ENCODE data around the gene BCAS1.
"Not testable (repeated sequence)": the region's sequence is repeated elsewhere in the genome, so short reads cannot be mapped to it uniquely, and the experiment has no call there.

Gene BCAS1

GRCh38 chr20:53975761-53976160, 94.6 kb downstream of the BCAS1 start:
- Histone ChIP-seq H3K27me3 (ENCODE audit: insufficient read depth, poor library complexity, severe bottlenecking) (no peaks in the 10 kb centered on the region), H3K27ac (replicated peaks) (no peak overlapping the region), H3K4me3 (replicated peaks; ENCODE audit: insufficient read depth, low read length) (no peak overlapping the region)
- TF ChIP-seq POLR2AphosphoS5 (IDR thresholded peaks at IDR 0.05; ENCODE audit: low read depth) = no peak
- no peak for TF ChIP-seq SPI1 (IDR thresholded peaks at IDR 0.05; ENCODE audit: borderline replicate concordance, low read depth)
- no peak for TF ChIP-seq CTCF (IDR thresholded peaks at IDR 0.05; ENCODE audit: insufficient read depth, low read length)
- no peak for TF ChIP-seq GABPA (IDR thresholded peaks at IDR 0.05; ENCODE audit: low read depth)
- no peak for TF ChIP-seq REST (IDR thresholded peaks at IDR 0.05; ENCODE audit: insufficient replicate concordance, low read depth)
- DNase-seq (ENCODE audit: low read depth in 1 of 2, low spot score in 1 of 2) = no peak

GRCh38 chr20:53974785-53975555, 95.4 kb downstream of the BCAS1 start:
- TF ChIP-seq SPI1 (IDR thresholded peaks at IDR 0.05; ENCODE audit: borderline replicate concordance, low read depth) (no peak), GABPA (IDR thresholded peaks at IDR 0.05; ENCODE audit: low read depth) (no peak), CTCF (IDR thresholded peaks at IDR 0.05; ENCODE audit: insufficient read depth, low read length) (no peak), REST (IDR thresholded peaks at IDR 0.05; ENCODE audit: insufficient replicate concordance, low read depth) (no peak), POLR2AphosphoS5 (IDR thresholded peaks at IDR 0.05; ENCODE audit: low read depth) (no peak)
- peaks cover under 1% of the 10 kb centered on the region for H3K27me3 ChIP-seq (ENCODE audit: insufficient read depth, poor library complexity, severe bottlenecking)
- no peak overlapping the region for H3K27ac ChIP-seq (replicated peaks)
- no peak for DNase-seq (ENCODE audit: low read depth in 1 of 2, low spot score in 1 of 2)
- no peak overlapping the region for H3K4me3 ChIP-seq (replicated peaks; ENCODE audit: insufficient read depth, low read length)

- not testable (repeated sequence) for H3K4me3 ChIP-seq (replicated peaks; ENCODE audit: insufficient read depth, low read length); H3K27me3 ChIP-seq (ENCODE audit: insufficient read depth, poor library complexity, severe bottlenecking); H3K27ac ChIP-seq (replicated peaks); DNase-seq (ENCODE audit: low read depth in 1 of 2, low spot score in 1 of 2)
These were observed 96.5 kb downstream of the BCAS1 start for GRCh38 chr20:53973882-53974281.

- Histone ChIP-seq H3K4me3 (replicated peaks; ENCODE audit: insufficient read depth, low read length) (no peak overlapping the region), H3K27me3 (ENCODE audit: insufficient read depth, poor library complexity, severe bottlenecking) (peaks cover 4% of the 10 kb centered on the region), H3K27ac (replicated peaks) (no peak overlapping the region)
- no peak for TF ChIP-seq SPI1 (IDR thresholded peaks at IDR 0.05; ENCODE audit: borderline replicate concordance, low read depth)
- no peak for TF ChIP-seq REST (IDR thresholded peaks at IDR 0.05; ENCODE audit: insufficient replicate concordance, low read depth)
- TF ChIP-seq CTCF (IDR thresholded peaks at IDR 0.05; ENCODE audit: insufficient read depth, low read length) = no peak
- TF ChIP-seq GABPA (IDR thresholded peaks at IDR 0.05; ENCODE audit: low read depth) = no peak
- no peak for TF ChIP-seq POLR2AphosphoS5 (IDR thresholded peaks at IDR 0.05; ENCODE audit: low read depth)
- no peak for DNase-seq (ENCODE audit: low read depth in 1 of 2, low spot score in 1 of 2)
These were observed 98.2 kb downstream of the BCAS1 start for GRCh38 chr20:53972179-53972578.
